Activated CD8-positive, alpha-beta memory T cell treated with anti-CD3 and anti-CD28 coated beads, Interleukin-2, amount 50 U/mL, for 1 hour (primary cell): ENCODE results near the gene TSGA10.
"Not testable (repeated sequence)": the region's sequence is repeated elsewhere in the genome, so short reads cannot be mapped to it uniquely, and the experiment has no call there.

ENCODE experiments used
- DNase-seq: peaks from one replicate; pipeline ENCODE4 v3.0.0-alpha.2; 2020; ENCODE audit errors: extremely low read depth

The TSGA10 gene

GRCh38 chr2:99153921-99154604 is 679 bp downstream of the TSGA10 start:
- DNase-seq = no peak

- DNase-seq = no peak
Observed at GRCh38 chr2:99152199-99152895, 2.4 kb downstream of the TSGA10 start.

GRCh38 chr2:99150706-99151105 is 4.0 kb downstream of the TSGA10 start:
- no peak for DNase-seq

GRCh38 chr2:99141110-99142108 is 13.3 kb downstream of the TSGA10 start, which contains the start of gene C2orf15:
TSS of gene C2orf15 (plus strand) at chr2:99141707. CDS start at chr2:99150559, 8,852 bp downstream.
- peak; percentile 93 for DNase-seq

- DNase-seq = no peak
Observed at GRCh38 chr2:99140860-99141109, 14.0 kb downstream of the TSGA10 start.

GRCh38 chr2:99140056-99140859 is 14.5 kb downstream of the TSGA10 start:
- no peak for DNase-seq

- DNase-seq = no peak
Observed at GRCh38 chr2:99139003-99139402, 15.7 kb downstream of the TSGA10 start.

- not testable (repeated sequence) for DNase-seq
Observed at GRCh38 chr2:99135044-99135556, 19.6 kb downstream of the TSGA10 start.

- DNase-seq = no peak
Observed at GRCh38 chr2:99127981-99128380, 26.8 kb downstream of the TSGA10 start.

GRCh38 chr2:99112617-99113016 is 42.1 kb downstream of the TSGA10 start:
- DNase-seq = no peak

- DNase-seq = no peak
Observed at GRCh38 chr2:99111945-99112344, 42.8 kb downstream of the TSGA10 start.

- no peak for DNase-seq
Observed at GRCh38 chr2:99111236-99111635, 43.5 kb downstream of the TSGA10 start.

GRCh38 chr2:99106913-99107312 is 47.8 kb downstream of the TSGA10 start:
- no peak for DNase-seq

- no peak for DNase-seq
Observed at GRCh38 chr2:99104006-99104405, 50.7 kb downstream of the TSGA10 start.

GRCh38 chr2:99101697-99102096 is 53.0 kb downstream of the TSGA10 start:
- DNase-seq = no peak

GRCh38 chr2:99096728-99097127 is 58.0 kb downstream of the TSGA10 start:
- DNase-seq = no peak

- DNase-seq = no peak
Observed at GRCh38 chr2:99088017-99088416, 66.7 kb downstream of the TSGA10 start.

GRCh38 chr2:99086385-99086784 is 68.4 kb downstream of the TSGA10 start:
- DNase-seq = no peak

- no peak for DNase-seq
Observed at GRCh38 chr2:99085421-99085820, 69.3 kb downstream of the TSGA10 start.

GRCh38 chr2:99084256-99084655 is 70.5 kb downstream of the TSGA10 start:
- no peak for DNase-seq

- no peak for DNase-seq
Observed at GRCh38 chr2:99081891-99082290, 72.9 kb downstream of the TSGA10 start.
